HL-60 (cell line): ENCODE data around the gene STON2.

Source experiments
- CTCF ChIP-seq: IDR thresholded peaks from one replicate; pipeline ENCODE4 v1.5.1; 2011; ENCODE audit warnings: low read length, control low read depth, inconsistent platforms; ENCODE audit not compliant: insufficient read depth
- GABPA ChIP-seq: IDR thresholded peaks from 2 replicates; pipeline ENCODE4 v1.6.1; 2012; ENCODE audit warnings: low read depth
- POLR2AphosphoS5 ChIP-seq: IDR thresholded peaks from 2 replicates; pipeline ENCODE4 v1.6.1; 2012; ENCODE audit warnings: low read depth
- REST ChIP-seq: IDR thresholded peaks from 2 replicates; pipeline ENCODE4 v1.6.1; 2012; ENCODE audit warnings: low read depth; ENCODE audit not compliant: insufficient replicate concordance

GRCh38 chr14:81311141-81311540, 89.0 kb downstream of the STON2 start:
- no peak for TF ChIP-seq CTCF
- TF ChIP-seq GABPA, result no peak
- no peak for TF ChIP-seq REST
- TF ChIP-seq POLR2AphosphoS5, result no peak
